Spleen (tissue), 7 donors: ENCODE results near the gene CTBP1.

ENCODE experiments used
- CTCF ChIP-seq, 11 experiments: fragments of 200-600 bp in 7 of 11; fragments of 450-650 bp in 4 of 11; sonication (generic) in 4 of 11; IDR thresholded peaks in 8 of 11; conservative IDR thresholded peaks in 3 of 11; 1 replicate in 7 of 11; 2 replicates in 4 of 11; pipeline versions ENCODE4 v1.4.0 to v1.8.0; 2016 to 2021; ENCODE audit warnings: antibody characterized with exemption in 11 of 11, inconsistent platforms in 4 of 11, mild to moderate bottlenecking in 1 of 11
- POLR2A ChIP-seq, 3 donors: fragments of 450-650 bp; IDR thresholded peaks; one replicate each; pipeline ENCODE4 v1.5.1; 2017; ENCODE audit warnings: antibody characterized with exemption in 3 of 3, mild to moderate bottlenecking in 1 of 3
- POLR2AphosphoS5 ChIP-seq, 3 donors: sonication (generic); formaldehyde crosslinking; IDR thresholded peaks; one replicate each; pipeline ENCODE4 v1.5.1; 2017; ENCODE audit warnings: antibody characterized with exemption in 3 of 3
- donor health status: DM: no; HTN: no; CAD: no; lungs with moderate emphysema.
- donor health status: DM: no; HTN: no; CAD: no.
- donor health status: DM: no; HTN: no; CAD: no.

- TF ChIP-seq POLR2A (IDR thresholded peaks at IDR 0.05) (no peak), CTCF (IDR thresholded peaks at IDR 0.05 in 8 of 11, conservative IDR thresholded peaks at IDR 0.05 in 3 of 11) (no peak), POLR2AphosphoS5 (IDR thresholded peaks at IDR 0.05) (peak; percentile 7 to 64 (median 44))
These were observed 24.8 kb downstream of the CTBP1 start for GRCh38 chr4:1223841-1224809.
